ENCODE measurements around the gene PTF1A. TPM values are rescaled to one million over a fixed set of nuclear protein-coding genes. Genes with fewer than 3 reads are reported as not detected.

The PTF1A gene
- total RNA-seq (2014; rRNA removed; shearing (Covaris generic)), result not detected in 2 replicates

- in situ Hi-C loops (cut with HindIII; ENCODE audit: low sequenced_read_pairs), result no loop called here
- DNase-seq (ENCODE audit: low spot score), result no peak
Measured at GRCh38 chr10:23191764-23192711, at the start of gene PTF1A. Gene PTF1A, plus strand, starts transcription at chr10:23192312. Its CDS starts 219 bp downstream, at chr10:23192531.

- no peak for DNase-seq (ENCODE audit: low spot score)
- in situ Hi-C loops (cut with HindIII; ENCODE audit: low sequenced_read_pairs), result no loop called here
Measured at GRCh38 chr10:23146258-23146657, 45.9 kb upstream of the PTF1A start.

- in situ Hi-C loops (cut with HindIII; ENCODE audit: low sequenced_read_pairs), result no loop called here
- no peak for DNase-seq (ENCODE audit: low spot score)
Measured at GRCh38 chr10:23147035-23147434, 45.1 kb upstream of the PTF1A start.

GRCh38 chr10:23148214-23148613, 43.9 kb upstream of the PTF1A start:
- DNase-seq (ENCODE audit: low spot score), result no peak
- in situ Hi-C loops (cut with HindIII; ENCODE audit: low sequenced_read_pairs), result no loop called here

GRCh38 chr10:23150091-23150490, 42.0 kb upstream of the PTF1A start:
- in situ Hi-C loops (cut with HindIII; ENCODE audit: low sequenced_read_pairs), result no loop called here
- no peak for DNase-seq (ENCODE audit: low spot score)

GRCh38 chr10:23150610-23151009, 41.5 kb upstream of the PTF1A start:
- DNase-seq (ENCODE audit: low spot score), result no peak
- in situ Hi-C loops (cut with HindIII; ENCODE audit: low sequenced_read_pairs), result no loop called here

- in situ Hi-C loops (cut with HindIII; ENCODE audit: low sequenced_read_pairs), result no loop called here
- no peak for DNase-seq (ENCODE audit: low spot score)
Measured at GRCh38 chr10:23151071-23151470, 41.0 kb upstream of the PTF1A start.

GRCh38 chr10:23155169-23155568, 36.9 kb upstream of the PTF1A start:
- DNase-seq (ENCODE audit: low spot score), result no peak
- in situ Hi-C loops (cut with HindIII; ENCODE audit: low sequenced_read_pairs), result no loop called here

- in situ Hi-C loops (cut with HindIII; ENCODE audit: low sequenced_read_pairs), result no loop called here
- DNase-seq (ENCODE audit: low spot score), result no peak
Measured at GRCh38 chr10:23156447-23157150, 35.5 kb upstream of the PTF1A start.

GRCh38 chr10:23157239-23157681, 34.9 kb upstream of the PTF1A start:
- no peak for DNase-seq (ENCODE audit: low spot score)
- in situ Hi-C loops (cut with HindIII; ENCODE audit: low sequenced_read_pairs), result no loop called here

GRCh38 chr10:23157691-23158369, 34.3 kb upstream of the PTF1A start:
- peak; percentile 32 for DNase-seq (ENCODE audit: low spot score)
- in situ Hi-C loops (cut with HindIII; ENCODE audit: low sequenced_read_pairs), result no loop called here

- in situ Hi-C loops (cut with HindIII; ENCODE audit: low sequenced_read_pairs), result no loop called here
- peak; percentile 68 for DNase-seq (ENCODE audit: low spot score)
Measured at GRCh38 chr10:23158370-23158769, 33.7 kb upstream of the PTF1A start.

- in situ Hi-C loops (cut with HindIII; ENCODE audit: low sequenced_read_pairs), result no loop called here
Measured at GRCh38 chr10:23171232-23171876, 20.8 kb upstream of the PTF1A start.

GRCh38 chr10:23172429-23173213, 19.5 kb upstream of the PTF1A start:
- in situ Hi-C loops (cut with HindIII; ENCODE audit: low sequenced_read_pairs), result no loop called here
- no peak for DNase-seq (ENCODE audit: low spot score)

More at GRCh38 chr10:23171232-23171876, 20.8 kb upstream of the PTF1A start:
- DNase-seq (ENCODE audit: low spot score), result no peak

GRCh38 chr10:23173214-23174073, 18.7 kb upstream of the PTF1A start:
- in situ Hi-C loops (cut with HindIII; ENCODE audit: low sequenced_read_pairs), result no loop called here

GRCh38 chr10:23174074-23174976, 17.8 kb upstream of the PTF1A start:
- DNase-seq (ENCODE audit: low spot score), result no peak
- in situ Hi-C loops (cut with HindIII; ENCODE audit: low sequenced_read_pairs), result no loop called here

More at GRCh38 chr10:23173214-23174073, 18.7 kb upstream of the PTF1A start:
- no peak for DNase-seq (ENCODE audit: low spot score)
